Choroid plexus epithelial cell (primary cell): Measurements from ENCODE around the gene BSG.
"Not testable (repeated sequence)": the region's sequence is repeated elsewhere in the genome, so short reads cannot be mapped to it uniquely, and the experiment has no call there.

ENCODE experiments used
- DNase-seq: peaks from one replicate; pipeline ENCODE4 v3.0.0-alpha.2; 2010; ENCODE audit warnings: low read depth
- H3K4me3 ChIP-seq: 2 replicates; pipeline ENCODE4 v1.5.1; 2011; ENCODE audit warnings: low read depth, mild to moderate bottlenecking, control low read depth, low read length, moderate library complexity
- TF ChIP-seq, protein P1 (sequence below): conservative IDR thresholded peaks from 2 replicates; pipeline ENCODE4 v1.5.1; 2011; ENCODE audit warnings: low read depth, mild to moderate bottlenecking, control low read depth, inconsistent platforms, low read length, moderate library complexity

Gene BSG

GRCh38 chr19:628168-628567 lies 55.8 kb downstream of the BSG start:
- DNase-seq: no peak
- TF ChIP-seq, protein P1, sequence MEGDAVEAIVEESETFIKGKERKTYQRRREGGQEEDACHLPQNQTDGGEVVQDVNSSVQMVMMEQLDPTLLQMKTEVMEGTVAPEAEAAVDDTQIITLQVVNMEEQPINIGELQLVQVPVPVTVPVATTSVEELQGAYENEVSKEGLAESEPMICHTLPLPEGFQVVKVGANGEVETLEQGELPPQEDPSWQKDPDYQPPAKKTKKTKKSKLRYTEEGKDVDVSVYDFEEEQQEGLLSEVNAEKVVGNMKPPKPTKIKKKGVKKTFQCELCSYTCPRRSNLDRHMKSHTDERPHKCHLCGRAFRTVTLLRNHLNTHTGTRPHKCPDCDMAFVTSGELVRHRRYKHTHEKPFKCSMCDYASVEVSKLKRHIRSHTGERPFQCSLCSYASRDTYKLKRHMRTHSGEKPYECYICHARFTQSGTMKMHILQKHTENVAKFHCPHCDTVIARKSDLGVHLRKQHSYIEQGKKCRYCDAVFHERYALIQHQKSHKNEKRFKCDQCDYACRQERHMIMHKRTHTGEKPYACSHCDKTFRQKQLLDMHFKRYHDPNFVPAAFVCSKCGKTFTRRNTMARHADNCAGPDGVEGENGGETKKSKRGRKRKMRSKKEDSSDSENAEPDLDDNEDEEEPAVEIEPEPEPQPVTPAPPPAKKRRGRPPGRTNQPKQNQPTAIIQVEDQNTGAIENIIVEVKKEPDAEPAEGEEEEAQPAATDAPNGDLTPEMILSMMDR: peak; percentile 62
- no peak overlapping the region for H3K4me3 ChIP-seq

GRCh38 chr19:629515-629914 lies 57.1 kb downstream of the BSG start:
- DNase-seq: peak; percentile 20
- H3K4me3 ChIP-seq: not testable (repeated sequence)

DNA sequence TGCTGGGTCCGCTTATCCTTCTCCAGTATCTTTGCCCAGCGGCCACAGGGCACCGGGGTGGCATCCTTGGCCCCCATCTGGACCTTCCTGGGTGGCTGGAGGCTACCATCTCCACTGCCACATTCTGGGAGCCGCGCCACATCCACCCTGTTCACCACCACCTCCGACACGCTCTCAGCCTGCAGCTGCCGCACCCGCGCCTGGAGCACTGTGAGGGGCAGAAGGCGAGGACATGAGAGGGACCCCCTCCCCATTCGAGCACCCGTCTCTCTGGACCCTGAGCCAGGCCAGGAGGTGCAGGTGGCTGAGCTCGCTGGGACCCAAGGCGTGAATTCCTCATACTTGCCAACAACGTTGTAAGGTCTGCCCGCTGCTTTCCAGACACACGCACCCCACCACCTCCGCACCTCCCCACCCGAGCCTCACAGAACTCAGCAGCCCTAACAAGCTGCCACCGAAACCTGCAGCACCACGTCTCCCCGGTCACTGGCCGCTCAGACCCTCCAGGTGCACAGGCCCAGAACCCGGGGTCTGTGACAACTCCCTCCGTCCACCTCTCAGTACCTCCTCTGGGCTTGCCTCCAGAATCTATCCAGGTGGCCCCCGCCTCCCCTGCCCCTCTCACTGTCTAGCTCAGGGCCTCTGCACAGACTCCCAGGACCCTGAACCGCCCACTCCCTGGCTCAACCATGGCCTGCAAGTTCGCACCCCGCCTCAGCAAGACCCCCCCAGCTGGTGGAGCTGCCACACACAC lies 57.7 kb downstream of the BSG start:
- no peak overlapping the region for H3K4me3 ChIP-seq
- TF ChIP-seq, protein P1: no peak
- no peak for DNase-seq

- peak overlapping the region; percentile 82 for H3K4me3 ChIP-seq
- DNase-seq: peak; percentile 76
- TF ChIP-seq, protein P1: no peak
Measured at GRCh38 chr19:632579-633067, 60.2 kb downstream of the BSG start.
